ENCODE measurements around the gene COX4I1.
A peak's percentile ranks its signal among the peaks of the same experiment; 100 is the strongest.

Gene COX4I1

GRCh38 chr16:85799497-85800320 lies at the start of gene COX4I1, which contains the start of gene EMC8:
Gene COX4I1 (plus strand): TSS chr16:85799695. CDS start chr16:85801206, 1,511 bp downstream.
Gene EMC8 (minus strand): TSS chr16:85799544. CDS start chr16:85799295, 249 bp downstream.
- DNase-seq (ENCODE audit: low read depth in 2 of 3, low spot score in 1 of 3), result peak; percentile 87 to 94 (median 88)

- DNase-seq (ENCODE audit: low read depth in 2 of 3, low spot score in 1 of 3), result no peak
Measured at GRCh38 chr16:85749771-85750145, 49.7 kb upstream of the COX4I1 start.

GRCh38 chr16:85750146-85750826 lies 49.2 kb upstream of the COX4I1 start:
- no peak for DNase-seq (ENCODE audit: low read depth in 2 of 3, low spot score in 1 of 3)

- DNase-seq (ENCODE audit: low read depth in 2 of 3, low spot score in 1 of 3), result no peak
Measured at GRCh38 chr16:85750827-85751697, 48.4 kb upstream of the COX4I1 start, which contains the start of gene C16orf74. Gene C16orf74 (minus strand): TSS chr16:85751096. CDS start chr16:85735217, 15,879 bp downstream.

GRCh38 chr16:85751698-85752501 lies 47.6 kb upstream of the COX4I1 start:
- no peak for DNase-seq (ENCODE audit: low read depth in 2 of 3, low spot score in 1 of 3)

- no peak for DNase-seq (ENCODE audit: low read depth in 2 of 3, low spot score in 1 of 3)
Measured at GRCh38 chr16:85752511-85753420, 46.7 kb upstream of the COX4I1 start.

- no peak for DNase-seq (ENCODE audit: low read depth in 2 of 3, low spot score in 1 of 3)
Measured at GRCh38 chr16:85753559-85753958, 45.9 kb upstream of the COX4I1 start.

- DNase-seq (ENCODE audit: low read depth in 2 of 3, low spot score in 1 of 3), result no peak
Measured at GRCh38 chr16:85753976-85754375, 45.5 kb upstream of the COX4I1 start.

- no peak for DNase-seq (ENCODE audit: low read depth in 2 of 3, low spot score in 1 of 3)
Measured at GRCh38 chr16:85754413-85754812, 45.1 kb upstream of the COX4I1 start.

GRCh38 chr16:85755929-85756768 lies 43.3 kb upstream of the COX4I1 start:
- no peak for DNase-seq (ENCODE audit: low read depth in 2 of 3, low spot score in 1 of 3)

GRCh38 chr16:85757341-85757822 lies 42.1 kb upstream of the COX4I1 start:
- DNase-seq (ENCODE audit: low read depth in 2 of 3, low spot score in 1 of 3), result peak in 1 of 3 donors; percentile 10

- DNase-seq (ENCODE audit: low read depth in 2 of 3, low spot score in 1 of 3), result no peak
Measured at GRCh38 chr16:85759136-85759535, 40.4 kb upstream of the COX4I1 start.

- peak in 1 of 3 donors; percentile 16 for DNase-seq (ENCODE audit: low read depth in 2 of 3, low spot score in 1 of 3)
Measured at GRCh38 chr16:85759631-85760419, 39.7 kb upstream of the COX4I1 start.

GRCh38 chr16:85761861-85762260 lies 37.6 kb upstream of the COX4I1 start:
- no peak for DNase-seq (ENCODE audit: low read depth in 2 of 3, low spot score in 1 of 3)

GRCh38 chr16:85762970-85763369 lies 36.5 kb upstream of the COX4I1 start:
- DNase-seq (ENCODE audit: low read depth in 2 of 3, low spot score in 1 of 3), result no peak

GRCh38 chr16:85763616-85764015 lies 35.9 kb upstream of the COX4I1 start:
- DNase-seq (ENCODE audit: low read depth in 2 of 3, low spot score in 1 of 3), result no peak

GRCh38 chr16:85765211-85765610 lies 34.3 kb upstream of the COX4I1 start:
- no peak for DNase-seq (ENCODE audit: low read depth in 2 of 3, low spot score in 1 of 3)

Data from stimulated activated CD4-positive, alpha-beta T cell treated with anti-CD3 and anti-CD28 coated beads, Interleukin-12 subunit alpha, Interleukin-12 subunit beta, amount 100 ng/mL, for 48 hours (primary cell).